ENCODE data around the gene CDADC1.

Gene CDADC1

GRCh38 chr13:49278211-49278610 is 30.5 kb downstream of the CDADC1 start:
- H3K9ac ChIP-seq (ENCODE audit: low read depth, low read length, poor library complexity) = no peak overlapping the region
- no peak overlapping the region for H2BK15ac ChIP-seq (ENCODE audit: low read length)
- H3K23ac ChIP-seq (ENCODE audit: low read depth, low read length, poor library complexity) = no peak overlapping the region
- H3K9me3 ChIP-seq (replicated peaks in 1 of 2; ENCODE audit: control insufficient read depth in 2 of 2, insufficient read depth in 1 of 2, low read depth in 1 of 2, low read length in 2 of 2) = no peaks in the 10 kb centered on the region
- H4K8ac ChIP-seq (ENCODE audit: low read depth, low read length) = no peak overlapping the region
- H2AFZ ChIP-seq (ENCODE audit: low read length) = no peak overlapping the region
- H3K79me1 ChIP-seq (ENCODE audit: low read depth, low read length) = no peaks in the 10 kb centered on the region
- no peak overlapping the region for H3K4ac ChIP-seq (ENCODE audit: low read length)
- no peaks in the 10 kb centered on the region for H3K36me3 ChIP-seq (replicated peaks in 1 of 2; ENCODE audit: control insufficient read depth in 2 of 2, insufficient read depth in 2 of 2, low read length in 2 of 2)
- H4K91ac ChIP-seq (ENCODE audit: low read depth, low read length, poor library complexity) = no peak overlapping the region
- H2BK120ac ChIP-seq (ENCODE audit: low read depth, low read length) = no peak overlapping the region
- H3K14ac ChIP-seq (ENCODE audit: low read length) = no peak overlapping the region
- H2BK12ac ChIP-seq (ENCODE audit: low read length) = no peak overlapping the region
- H3K27me3 ChIP-seq (ENCODE audit: control insufficient read depth in 3 of 3, insufficient read depth in 3 of 3, low read depth in 1 of 3, low read length in 3 of 3) = no peaks in the 10 kb centered on the region
- DNase-seq (ENCODE audit: low spot score) = no peak
- no CpG with 5 or more reads among the region's 2 CpGs for WGBS, 2 donors (ENCODE audit: extremely low coverage in 2 of 2, insufficient read length in 2 of 2, insufficient replicate concordance in 1 of 2)
- H3K4me1 ChIP-seq (ENCODE audit: control insufficient read depth in 2 of 2, insufficient read depth in 1 of 2, low read depth in 1 of 2, low read length in 2 of 2) = no peaks in the 10 kb centered on the region
- H3K4me3 ChIP-seq (ENCODE audit: low read length in 2 of 2) = no peak overlapping the region
- no peak overlapping the region for H2AK5ac ChIP-seq (ENCODE audit: low read depth, low read length)
- H2BK5ac ChIP-seq (ENCODE audit: low read length) = no peak overlapping the region
- H3K18ac ChIP-seq (ENCODE audit: low read length) = no peak overlapping the region
- H3K4me2 ChIP-seq (ENCODE audit: insufficient read depth, low read length, poor library complexity, severe bottlenecking) = no peak overlapping the region
- H3K27ac ChIP-seq (replicated peaks; ENCODE audit: low read length) = no peak overlapping the region

- Histone ChIP-seq H2BK120ac (ENCODE audit: low read depth, low read length) (no peak overlapping the region), H2BK5ac (ENCODE audit: low read length) (no peak overlapping the region), H4K91ac (ENCODE audit: low read depth, low read length, poor library complexity) (no peak overlapping the region), H4K8ac (ENCODE audit: low read depth, low read length) (no peak overlapping the region), H3K14ac (ENCODE audit: low read length) (no peak overlapping the region), H3K4me3 (ENCODE audit: low read length in 2 of 2) (no peak overlapping the region), H3K23ac (ENCODE audit: low read depth, low read length, poor library complexity) (no peak overlapping the region), H2AFZ (ENCODE audit: low read length) (peak overlapping the region; percentile 27), H3K4ac (ENCODE audit: low read length) (no peak overlapping the region), H2AK5ac (ENCODE audit: low read depth, low read length) (no peak overlapping the region), H3K18ac (ENCODE audit: low read length) (no peak overlapping the region), H2BK12ac (ENCODE audit: low read length) (no peak overlapping the region), H3K36me3 (replicated peaks in 1 of 2; ENCODE audit: control insufficient read depth in 2 of 2, insufficient read depth in 2 of 2, low read length in 2 of 2) (no peaks in the 10 kb centered on the region), H3K4me2 (ENCODE audit: insufficient read depth, low read length, poor library complexity, severe bottlenecking) (no peak overlapping the region), H3K9ac (ENCODE audit: low read depth, low read length, poor library complexity) (no peak overlapping the region), H3K27ac (replicated peaks; ENCODE audit: low read length) (no peak overlapping the region), H3K27me3 (ENCODE audit: control insufficient read depth in 3 of 3, insufficient read depth in 3 of 3, low read depth in 1 of 3, low read length in 3 of 3) (no peaks in the 10 kb centered on the region), H3K79me1 (ENCODE audit: low read depth, low read length) (no peaks in the 10 kb centered on the region), H3K4me1 (ENCODE audit: control insufficient read depth in 2 of 2, insufficient read depth in 1 of 2, low read depth in 1 of 2, low read length in 2 of 2) (no peaks in the 10 kb centered on the region), H3K9me3 (replicated peaks in 1 of 2; ENCODE audit: control insufficient read depth in 2 of 2, insufficient read depth in 1 of 2, low read depth in 1 of 2, low read length in 2 of 2) (no peaks in the 10 kb centered on the region), H2BK15ac (ENCODE audit: low read length) (no peak overlapping the region)
- no peak for DNase-seq (ENCODE audit: low spot score)
- no CpG with 5 or more reads among the region's 5 CpGs for WGBS, 2 donors (ENCODE audit: extremely low coverage in 2 of 2, insufficient read length in 2 of 2, insufficient replicate concordance in 1 of 2)
Observed at GRCh38 chr13:49279112-49279511, 31.4 kb downstream of the CDADC1 start.

GRCh38 chr13:49279885-49280284 is 32.2 kb downstream of the CDADC1 start:
- H4K91ac ChIP-seq (ENCODE audit: low read depth, low read length, poor library complexity) = no peak overlapping the region
- H2AFZ ChIP-seq (ENCODE audit: low read length) = peak overlapping the region; percentile 27
- H3K36me3 ChIP-seq (replicated peaks in 1 of 2; ENCODE audit: control insufficient read depth in 2 of 2, insufficient read depth in 2 of 2, low read length in 2 of 2) = no peaks in the 10 kb centered on the region
- H3K4ac ChIP-seq (ENCODE audit: low read length) = no peak overlapping the region
- H4K8ac ChIP-seq (ENCODE audit: low read depth, low read length) = no peak overlapping the region
- no peaks in the 10 kb centered on the region for H3K4me1 ChIP-seq (ENCODE audit: control insufficient read depth in 2 of 2, insufficient read depth in 1 of 2, low read depth in 1 of 2, low read length in 2 of 2)
- no peaks in the 10 kb centered on the region for H3K79me1 ChIP-seq (ENCODE audit: low read depth, low read length)
- H2BK5ac ChIP-seq (ENCODE audit: low read length) = no peak overlapping the region
- H3K4me3 ChIP-seq (ENCODE audit: low read length in 2 of 2) = no peak overlapping the region
- no peak for DNase-seq (ENCODE audit: low spot score)
- no peak overlapping the region for H3K14ac ChIP-seq (ENCODE audit: low read length)
- H2BK15ac ChIP-seq (ENCODE audit: low read length) = no peak overlapping the region
- H3K27me3 ChIP-seq (ENCODE audit: control insufficient read depth in 3 of 3, insufficient read depth in 3 of 3, low read depth in 1 of 3, low read length in 3 of 3) = no peaks in the 10 kb centered on the region
- no peak overlapping the region for H3K23ac ChIP-seq (ENCODE audit: low read depth, low read length, poor library complexity)
- H3K9me3 ChIP-seq (replicated peaks in 1 of 2; ENCODE audit: control insufficient read depth in 2 of 2, insufficient read depth in 1 of 2, low read depth in 1 of 2, low read length in 2 of 2) = no peaks in the 10 kb centered on the region
- no peak overlapping the region for H3K4me2 ChIP-seq (ENCODE audit: insufficient read depth, low read length, poor library complexity, severe bottlenecking)
- H2AK5ac ChIP-seq (ENCODE audit: low read depth, low read length) = no peak overlapping the region
- no peak overlapping the region for H3K9ac ChIP-seq (ENCODE audit: low read depth, low read length, poor library complexity)
- no peak overlapping the region for H3K27ac ChIP-seq (replicated peaks; ENCODE audit: low read length)
- H3K18ac ChIP-seq (ENCODE audit: low read length) = no peak overlapping the region
- H2BK120ac ChIP-seq (ENCODE audit: low read depth, low read length) = no peak overlapping the region
- no peak overlapping the region for H2BK12ac ChIP-seq (ENCODE audit: low read length)

GRCh38 chr13:49287995-49288394 is 40.3 kb downstream of the CDADC1 start:
- Histone ChIP-seq H3K9ac (ENCODE audit: low read depth, low read length, poor library complexity) (no peak overlapping the region), H3K14ac (ENCODE audit: low read length) (no peak overlapping the region), H3K4me1 (ENCODE audit: control insufficient read depth in 2 of 2, insufficient read depth in 1 of 2, low read depth in 1 of 2, low read length in 2 of 2) (no peaks in the 10 kb centered on the region), H3K4me3 (ENCODE audit: low read length in 2 of 2) (no peak overlapping the region), H3K18ac (ENCODE audit: low read length) (no peak overlapping the region), H4K91ac (ENCODE audit: low read depth, low read length, poor library complexity) (no peak overlapping the region), H2BK12ac (ENCODE audit: low read length) (no peak overlapping the region), H3K27me3 (ENCODE audit: control insufficient read depth in 3 of 3, insufficient read depth in 3 of 3, low read depth in 1 of 3, low read length in 3 of 3) (peaks cover 0 to 2% (median 0%) of the 10 kb centered on the region in 3 experiments), H2BK5ac (ENCODE audit: low read length) (no peak overlapping the region), H3K9me3 (replicated peaks in 1 of 2; ENCODE audit: control insufficient read depth in 2 of 2, insufficient read depth in 1 of 2, low read depth in 1 of 2, low read length in 2 of 2) (no peaks in the 10 kb centered on the region), H3K27ac (replicated peaks; ENCODE audit: low read length) (no peak overlapping the region), H3K4ac (ENCODE audit: low read length) (no peak overlapping the region), H2AFZ (ENCODE audit: low read length) (no peak overlapping the region), H3K4me2 (ENCODE audit: insufficient read depth, low read length, poor library complexity, severe bottlenecking) (no peak overlapping the region), H2AK5ac (ENCODE audit: low read depth, low read length) (no peak overlapping the region), H4K8ac (ENCODE audit: low read depth, low read length) (no peak overlapping the region), H2BK120ac (ENCODE audit: low read depth, low read length) (no peak overlapping the region), H3K23ac (ENCODE audit: low read depth, low read length, poor library complexity) (no peak overlapping the region), H3K79me1 (ENCODE audit: low read depth, low read length) (no peaks in the 10 kb centered on the region), H2BK15ac (ENCODE audit: low read length) (no peak overlapping the region), H3K36me3 (replicated peaks in 1 of 2; ENCODE audit: control insufficient read depth in 2 of 2, insufficient read depth in 2 of 2, low read length in 2 of 2) (no peaks in the 10 kb centered on the region)
- DNase-seq (ENCODE audit: low spot score) = no peak
- WGBS, 2 donors (ENCODE audit: extremely low coverage in 2 of 2, insufficient read length in 2 of 2, insufficient replicate concordance in 1 of 2) = no CpG with 5 or more reads among the region's 1 CpG
